Right kidney (tissue), 1 donor: ENCODE results near the gene ATRX.
"Not testable (repeated sequence)": the region's sequence is repeated elsewhere in the genome, so short reads cannot be mapped to it uniquely, and the experiment has no call there.

Source experiments
- DNase-seq: peaks from one replicate; pipeline ENCODE4 v3.0.0-alpha.2; 2016

The ATRX gene

GRCh38 chrX:77742788-77743476, 43.1 kb downstream of the ATRX start:
- no peak for DNase-seq

- no peak for DNase-seq
These were observed 45.6 kb downstream of the ATRX start for GRCh38 chrX:77740376-77740905.

GRCh38 chrX:77733342-77733741, 52.7 kb downstream of the ATRX start:
- no peak for DNase-seq

- DNase-seq = no peak
These were observed 54.1 kb downstream of the ATRX start for GRCh38 chrX:77731821-77732419.

- not testable (repeated sequence) for DNase-seq
These were observed 59.9 kb downstream of the ATRX start for GRCh38 chrX:77726095-77726494.

GRCh38 chrX:77723681-77724080, 62.3 kb downstream of the ATRX start:
- no peak for DNase-seq

- no peak for DNase-seq
These were observed 66.6 kb downstream of the ATRX start for GRCh38 chrX:77719388-77719787.

GRCh38 chrX:77704881-77705280, 81.1 kb downstream of the ATRX start:
- no peak for DNase-seq

GRCh38 chrX:77698242-77698641, 87.8 kb downstream of the ATRX start:
- no peak for DNase-seq

- no peak for DNase-seq
These were observed 91.5 kb downstream of the ATRX start for GRCh38 chrX:77694491-77694890.

GRCh38 chrX:77693594-77693993, 92.4 kb downstream of the ATRX start:
- DNase-seq = no peak

- no peak for DNase-seq
These were observed 94.1 kb downstream of the ATRX start for GRCh38 chrX:77691916-77692315.

- DNase-seq = no peak
These were observed 96.6 kb downstream of the ATRX start for GRCh38 chrX:77689376-77689775.

GRCh38 chrX:77685683-77686082, 100.3 kb downstream of the ATRX start:
- DNase-seq = not testable (repeated sequence)

- no peak for DNase-seq
These were observed 106.9 kb downstream of the ATRX start for GRCh38 chrX:77679144-77679543.

- no peak for DNase-seq
These were observed 110.0 kb downstream of the ATRX start for GRCh38 chrX:77675986-77676385.

GRCh38 chrX:77668391-77669237, 117.4 kb downstream of the ATRX start:
- no peak for DNase-seq

GRCh38 chrX:77658886-77659285, 127.1 kb downstream of the ATRX start:
- no peak for DNase-seq

GRCh38 chrX:77652095-77652494, 133.9 kb downstream of the ATRX start:
- no peak for DNase-seq

- no peak for DNase-seq
These were observed 145.3 kb downstream of the ATRX start for GRCh38 chrX:77640702-77641101.

GRCh38 chrX:77639820-77640219, 146.2 kb downstream of the ATRX start:
- no peak for DNase-seq

GRCh38 chrX:77638397-77638796, 147.6 kb downstream of the ATRX start:
- DNase-seq = no peak

GRCh38 chrX:77635373-77635772, 150.6 kb downstream of the ATRX start:
- no peak for DNase-seq
